ENCODE measurements around the gene PXT1.

DNA sequence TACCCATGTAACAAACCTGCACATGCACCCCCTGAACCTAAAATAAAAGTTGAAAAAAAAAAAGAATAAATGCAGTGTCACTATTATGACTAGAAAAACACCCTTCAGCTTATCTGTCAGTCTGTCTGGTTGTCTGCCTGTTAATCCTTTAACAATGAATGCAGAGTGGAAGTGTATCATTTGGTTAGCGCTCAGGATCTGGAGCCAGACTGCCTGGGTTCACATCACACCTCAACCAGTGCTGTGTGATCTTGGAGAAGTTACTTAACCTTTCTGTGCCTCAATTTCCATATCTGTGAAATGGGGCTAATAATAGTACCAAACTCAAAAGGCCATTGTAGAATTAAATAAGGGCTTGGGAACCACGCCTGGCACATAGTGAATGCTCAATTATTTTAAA lies 72.0 kb downstream of the PXT1 start:
- TF ChIP-seq, protein P1, sequence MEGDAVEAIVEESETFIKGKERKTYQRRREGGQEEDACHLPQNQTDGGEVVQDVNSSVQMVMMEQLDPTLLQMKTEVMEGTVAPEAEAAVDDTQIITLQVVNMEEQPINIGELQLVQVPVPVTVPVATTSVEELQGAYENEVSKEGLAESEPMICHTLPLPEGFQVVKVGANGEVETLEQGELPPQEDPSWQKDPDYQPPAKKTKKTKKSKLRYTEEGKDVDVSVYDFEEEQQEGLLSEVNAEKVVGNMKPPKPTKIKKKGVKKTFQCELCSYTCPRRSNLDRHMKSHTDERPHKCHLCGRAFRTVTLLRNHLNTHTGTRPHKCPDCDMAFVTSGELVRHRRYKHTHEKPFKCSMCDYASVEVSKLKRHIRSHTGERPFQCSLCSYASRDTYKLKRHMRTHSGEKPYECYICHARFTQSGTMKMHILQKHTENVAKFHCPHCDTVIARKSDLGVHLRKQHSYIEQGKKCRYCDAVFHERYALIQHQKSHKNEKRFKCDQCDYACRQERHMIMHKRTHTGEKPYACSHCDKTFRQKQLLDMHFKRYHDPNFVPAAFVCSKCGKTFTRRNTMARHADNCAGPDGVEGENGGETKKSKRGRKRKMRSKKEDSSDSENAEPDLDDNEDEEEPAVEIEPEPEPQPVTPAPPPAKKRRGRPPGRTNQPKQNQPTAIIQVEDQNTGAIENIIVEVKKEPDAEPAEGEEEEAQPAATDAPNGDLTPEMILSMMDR (IDR thresholded peaks at IDR 0.05; ENCODE audit: insufficient read depth, low read length): no peak
- TF ChIP-seq SPI1 (IDR thresholded peaks at IDR 0.05; ENCODE audit: borderline replicate concordance, low read depth): no peak
